Thymus (tissue), 11 donors: ENCODE results near the gene HDAC7. TPM values are rescaled to one million over a fixed set of nuclear protein-coding genes. Genes with fewer than 3 reads are reported as not detected.

Experiments
- DNase-seq, 9 donors: peaks; one replicate each; pipeline ENCODE4 v3.0.0-alpha.2; 2013; ENCODE audit warnings: low spot score in 9 of 9, low read depth in 6 of 9, missing footprints in 1 of 9
- H3K27ac ChIP-seq, 2 donors: one replicate each; pipeline ENCODE4 v1.5.1; 2013; ENCODE audit warnings: control low read depth in 1 of 2, low read depth in 1 of 2, low read length in 1 of 2, mild to moderate bottlenecking in 1 of 2, moderate library complexity in 1 of 2
- H3K27me3 ChIP-seq, 2 donors: one replicate each; pipeline ENCODE4 v1.5.1; 2013; ENCODE audit warnings: low read length in 1 of 2; ENCODE audit not compliant: control insufficient read depth in 2 of 2, insufficient read depth in 1 of 2
- H3K36me3 ChIP-seq, 2 donors: one replicate each; pipeline ENCODE4 v1.5.1; 2013; ENCODE audit warnings: low read length in 1 of 2, mild to moderate bottlenecking in 1 of 2, moderate library complexity in 1 of 2; ENCODE audit not compliant: control insufficient read depth in 2 of 2, insufficient read depth in 2 of 2
- H3K4me1 ChIP-seq, 2 donors: one replicate each; pipeline ENCODE4 v1.5.1; 2013; ENCODE audit warnings: low read length in 2 of 2; ENCODE audit not compliant: control insufficient read depth in 2 of 2, insufficient read depth in 2 of 2
- H3K4me3 ChIP-seq, 2 donors: one replicate each; pipeline ENCODE4 v1.5.1; 2013; ENCODE audit warnings: low read length in 2 of 2, control low read depth in 1 of 2, mild to moderate bottlenecking in 1 of 2
- H3K9me3 ChIP-seq, 2 donors: one replicate each; pipeline ENCODE4 v1.5.1; 2013; ENCODE audit warnings: low read length in 1 of 2, mild to moderate bottlenecking in 1 of 2; ENCODE audit not compliant: control insufficient read depth in 2 of 2, insufficient read depth in 1 of 2
- WGBS: extraction: QIAGEN DNeasy Blood & Tissue Kit; methylation state at CpG from one replicate; pipeline ENCODE4 v1.1.7; 2013; 5-methylcytosine and 5-hydroxymethylcytosine counted together
- polyA plus RNA-seq: library from polyadenylated mRNA; stranded (reverse); fragments of 200-250 nt; gene quantifications from one replicate; pipeline ENCODE4 v1.2.3, GENCODE V29; 2013
- total RNA-seq: library from RNA; stranded (reverse); fragments of 120-200 nt; gene quantifications from one replicate; pipeline ENCODE4 v1.2.4, GENCODE V29; 2013
- donor health status: healthy.

Gene HDAC7
- total and polyA plus RNA-seq, 2 donors, result 67.7 to 130 TPM

GRCh38 chr12:47798382-47798948 lies 21.2 kb downstream of the HDAC7 start:
- H3K27ac ChIP-seq, result peak overlapping the region; percentile 53 to 79
- peaks cover 96 to 99% of the 10 kb centered on the region in 2 donors for H3K36me3 ChIP-seq
- no peaks in the 10 kb centered on the region for H3K9me3 ChIP-seq
- peaks cover 54 to 62% of the 10 kb centered on the region in 2 donors for H3K4me1 ChIP-seq
- H3K4me3 ChIP-seq, result no peak overlapping the region
- peak in 3 of 9 donors; percentile 46 to 69 (median 61) for DNase-seq
- 44% methylated on average over 17 of the region's 17 CpGs for WGBS
- H3K27me3 ChIP-seq, result no peaks in the 10 kb centered on the region

DNA sequence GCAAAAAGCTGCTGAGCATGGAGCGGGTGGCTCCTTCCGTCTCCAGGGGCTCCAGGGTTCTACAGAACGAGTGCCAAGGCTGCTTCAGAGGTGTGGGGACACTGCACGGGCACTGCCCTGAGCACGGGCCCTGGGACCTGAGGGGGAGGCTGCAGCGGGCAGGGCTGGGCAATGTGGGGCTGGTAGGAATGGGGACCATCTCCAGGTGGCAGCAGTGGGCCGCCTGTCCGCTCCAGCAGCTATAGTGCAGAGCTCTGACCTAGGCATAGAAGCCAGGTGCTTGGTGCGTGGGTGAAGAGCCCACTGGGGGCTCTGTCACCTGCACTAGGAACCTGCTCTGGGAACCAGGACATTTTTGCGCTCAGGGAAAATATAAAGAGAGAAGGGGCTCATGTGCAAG lies 22.3 kb downstream of the HDAC7 start:
- Histone ChIP-seq H3K36me3 (peaks cover 94 to 99% of the 10 kb centered on the region in 2 donors), H3K27me3 (no peaks in the 10 kb centered on the region), H3K4me3 (no peak overlapping the region), H3K9me3 (no peaks in the 10 kb centered on the region), H3K4me1 (peaks cover 44 to 52% of the 10 kb centered on the region in 2 donors), H3K27ac (peak overlapping the region; percentile 25 to 79)
- DNase-seq, result peak in 3 of 9 donors; percentile 51 to 69 (median 52)
- 82% methylated on average over 10 of the region's 10 CpGs for WGBS

GRCh38 chr12:47795814-47796411 lies 23.8 kb downstream of the HDAC7 start:
- 98% methylated on average over 22 of the region's 22 CpGs for WGBS
- H3K4me3 ChIP-seq, result no peak overlapping the region

GRCh38 chr12:47795121-47795813 lies 24.4 kb downstream of the HDAC7 start:
- Histone ChIP-seq H3K9me3 (no peaks in the 10 kb centered on the region), H3K36me3 (peaks cover 95 to 99% of the 10 kb centered on the region in 2 donors), H3K4me1 (peaks cover 24 to 30% of the 10 kb centered on the region in 2 donors), H3K4me3 (no peak overlapping the region), H3K27ac (no peak overlapping the region), H3K27me3 (no peaks in the 10 kb centered on the region)
- 98% methylated on average over 21 of the region's 21 CpGs for WGBS
- DNase-seq, result no peak

More at GRCh38 chr12:47795814-47796411, 23.8 kb downstream of the HDAC7 start:
- no peaks in the 10 kb centered on the region for H3K9me3 ChIP-seq
- H3K36me3 ChIP-seq, result peaks cover 95 to 99% of the 10 kb centered on the region in 2 donors
- H3K27ac ChIP-seq, result no peak overlapping the region
- no peaks in the 10 kb centered on the region for H3K27me3 ChIP-seq
- peaks cover 31 to 37% of the 10 kb centered on the region in 2 donors for H3K4me1 ChIP-seq
- DNase-seq, result no peak

GRCh38 chr12:47794679-47795078 lies 25.0 kb downstream of the HDAC7 start:
- Histone ChIP-seq H3K27ac (no peak overlapping the region), H3K9me3 (no peaks in the 10 kb centered on the region), H3K27me3 (no peaks in the 10 kb centered on the region), H3K36me3 (peaks cover 96 to 99% of the 10 kb centered on the region in 2 donors), H3K4me3 (no peak overlapping the region), H3K4me1 (peaks cover 18 to 24% of the 10 kb centered on the region in 2 donors)
- no peak for DNase-seq
- 97% methylated on average over 9 of the region's 9 CpGs for WGBS

DNA sequence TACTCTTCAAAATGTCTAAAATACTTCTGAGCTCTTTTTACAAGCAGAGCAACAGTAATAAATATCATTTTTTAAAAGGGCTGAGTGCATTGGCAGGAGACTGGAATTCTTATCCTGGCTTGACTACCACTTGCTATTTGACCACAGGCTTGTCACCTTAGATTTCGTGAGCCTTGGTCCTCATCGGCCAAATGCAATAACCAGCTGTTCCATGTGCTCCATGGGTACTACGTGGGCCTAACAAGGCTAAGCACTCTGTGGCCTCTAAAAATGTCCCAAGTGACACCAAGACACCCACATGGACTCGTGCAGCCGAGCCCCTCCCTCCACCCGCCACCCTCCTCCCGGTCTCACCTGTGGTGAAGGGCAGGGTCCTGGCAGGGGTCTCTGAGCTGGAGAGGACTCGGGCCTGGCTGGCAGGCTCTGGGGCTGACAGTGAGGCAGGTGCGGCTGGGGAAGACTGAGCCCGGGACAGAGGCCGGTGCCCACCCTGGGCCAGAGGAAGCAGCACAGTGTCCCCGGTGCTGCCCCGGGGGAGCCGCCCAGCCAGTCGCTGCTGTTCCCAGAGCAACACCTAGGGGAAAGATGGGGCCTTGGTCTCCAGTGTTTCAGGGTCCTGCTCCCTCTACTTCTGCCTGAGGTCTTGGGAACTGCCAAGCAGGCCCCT lies 26.6 kb downstream of the HDAC7 start:
- no peak overlapping the region for H3K4me3 ChIP-seq
- peaks cover 98 to 99% of the 10 kb centered on the region in 2 donors for H3K36me3 ChIP-seq
- no peak overlapping the region for H3K27ac ChIP-seq
- 96% methylated on average over 15 of the region's 15 CpGs for WGBS
- no peaks in the 10 kb centered on the region for H3K27me3 ChIP-seq
- no peaks in the 10 kb centered on the region for H3K9me3 ChIP-seq
- H3K4me1 ChIP-seq, result peaks cover 4 to 9% of the 10 kb centered on the region in 2 donors
- DNase-seq, result no peak

- H3K36me3 ChIP-seq, result peaks cover 98 to 99% of the 10 kb centered on the region in 2 donors
- no peak overlapping the region for H3K4me3 ChIP-seq
- no peaks in the 10 kb centered on the region for H3K27me3 ChIP-seq
- no peaks in the 10 kb centered on the region for H3K9me3 ChIP-seq
- DNase-seq, result no peak
- no peak overlapping the region for H3K27ac ChIP-seq
- WGBS, result 98% methylated on average over 16 of the region's 16 CpGs
- peaks cover 0 to 3% of the 10 kb centered on the region in 2 donors for H3K4me1 ChIP-seq
These were observed 27.8 kb downstream of the HDAC7 start for GRCh38 chr12:47791874-47792273.

DNA sequence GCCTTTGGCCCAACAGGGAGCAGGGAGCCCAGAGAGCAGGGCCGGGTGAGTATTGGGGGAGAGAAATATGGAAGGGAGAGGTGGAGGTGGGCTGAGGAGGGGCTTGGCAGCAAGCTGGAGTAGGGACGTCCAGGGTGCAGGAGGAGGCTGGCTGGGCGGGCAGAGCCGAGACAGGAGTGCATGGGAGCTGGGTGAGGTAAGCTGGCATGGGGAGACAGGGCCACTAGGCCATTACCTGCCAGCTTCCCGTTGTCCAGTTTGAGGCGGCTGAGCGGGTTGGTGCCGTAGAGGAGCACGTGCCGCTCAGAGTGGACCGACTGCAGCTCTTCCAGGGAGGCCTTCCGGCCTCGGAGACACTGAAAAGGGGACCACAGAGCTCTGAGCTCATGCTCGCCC lies 28.4 kb downstream of the HDAC7 start:
- Histone ChIP-seq H3K36me3 (peaks cover 98 to 100% of the 10 kb centered on the region in 2 donors), H3K27ac (no peak overlapping the region), H3K4me1 (peaks cover 0 to 3% of the 10 kb centered on the region in 2 donors), H3K27me3 (no peaks in the 10 kb centered on the region), H3K4me3 (no peak overlapping the region), H3K9me3 (no peaks in the 10 kb centered on the region)
- 98% methylated on average over 14 of the region's 14 CpGs for WGBS
- DNase-seq, result no peak
